ENCODE results near the gene APOOL. TPM values are rescaled to one million over a fixed set of nuclear protein-coding genes. Genes with fewer than 3 reads are reported as not detected.

APOOL gene
- total and polyA plus RNA-seq, 2 of the 13 experiments (the other 11 are each of a cell fraction or from before 2014, with no cell fraction given): 7.3 to 13.9 TPM

GRCh38 chrX:85003655-85004244 lies at the start of gene APOOL (continued):
- TF ChIP-seq ZNF280B (CRISPR knock-in tag; IDR thresholded peaks at IDR 0.05; ENCODE audit: borderline replicate concordance) (no peak), SOX13 (IDR thresholded peaks at IDR 0.05) (no peak), SOX13 (CRISPR knock-in tag; conservative IDR thresholded peaks at IDR 0.05 in 1 of 2, IDR thresholded peaks at IDR 0.05 in 1 of 2) (no peak), KMT2A (CRISPR knock-in tag; IDR thresholded peaks at IDR 0.05) (peak; percentile 72; the same call in 1 of the 2 replicates), ZNF563 (CRISPR knock-in tag; IDR thresholded peaks at IDR 0.05) (no peak), POLR2G (IDR thresholded peaks at IDR 0.05; ENCODE audit: low read depth, low read length) (peak; percentile 67), PHF20 (CRISPR knock-in tag; IDR thresholded peaks at IDR 0.05) (peak; percentile 54), ZNF609 (CRISPR knock-in tag; IDR thresholded peaks at IDR 0.05; ENCODE audit: borderline replicate concordance) (no peak), THAP11 (CRISPR knock-in tag; IDR thresholded peaks at IDR 0.05) (peak; percentile 77), ZNF607 (CRISPR knock-in tag; IDR thresholded peaks at IDR 0.05; ENCODE audit: borderline replicate concordance) (no peak), ZFX (CRISPR knock-in tag; IDR thresholded peaks at IDR 0.05; ENCODE audit: low read depth) (peak; percentile 17; the same call in 1 of the 2 replicates), HOXA3 (CRISPR knock-in tag; IDR thresholded peaks at IDR 0.05) (peak; percentile 60; the same call in 1 of the 2 replicates), YEATS4 (CRISPR knock-in tag; IDR thresholded peaks at IDR 0.05; ENCODE audit: borderline replicate concordance) (peak; percentile 71; the same call in 1 of the 2 replicates), SSRP1 (CRISPR knock-in tag; IDR thresholded peaks at IDR 0.05) (no peak), AHR (CRISPR knock-in tag; IDR thresholded peaks at IDR 0.05) (no peak), ZMYM4 (CRISPR knock-in tag; IDR thresholded peaks at IDR 0.05) (0 out of 2 replicates have a peak, but pooled peaks have one; percentile 53), KDM5A (IDR thresholded peaks at IDR 0.05; ENCODE audit: borderline replicate concordance, low read length) (peak; percentile 76; the same call in 1 of the 2 replicates), HNRNPLL (IDR thresholded peaks at IDR 0.05; ENCODE audit: low read depth, low read length, poor library complexity, severe bottlenecking) (peak; percentile 42), NFIC (IDR thresholded peaks at IDR 0.05; ENCODE audit: low read length) (no peak), RARG (CRISPR knock-in tag; IDR thresholded peaks at IDR 0.05; ENCODE audit: low read depth) (no peak), ZBTB20 (CRISPR knock-in tag; IDR thresholded peaks at IDR 0.05; ENCODE audit: borderline replicate concordance, low read depth) (no peak), PLRG1 (conservative IDR thresholded peaks at IDR 0.05) (no peak), DPF2 (CRISPR knock-in tag; IDR thresholded peaks at IDR 0.05; ENCODE audit: borderline replicate concordance, low read depth) (no peak), FOXM1 (CRISPR knock-in tag; IDR thresholded peaks at IDR 0.05) (no peak)

All from HepG2 (cell line).